NT2/D1 (cell line): Measurements from ENCODE around the gene ZNF273.

ENCODE experiments used
- SUZ12 ChIP-seq: IDR thresholded peaks from 2 replicates; pipeline ENCODE4 v1.6.1; 2011; ENCODE audit not compliant: insufficient read length, insufficient read depth; ENCODE audit errors: extremely low read depth
- YY1 ChIP-seq: IDR thresholded peaks from 2 replicates; pipeline ENCODE4 v1.6.1; 2011; ENCODE audit not compliant: insufficient read length, insufficient read depth
- ZNF274 ChIP-seq: IDR thresholded peaks from 2 replicates; pipeline ENCODE4 v1.6.1; 2011; ENCODE audit warnings: mild to moderate bottlenecking, low read depth, low read length

DNA sequence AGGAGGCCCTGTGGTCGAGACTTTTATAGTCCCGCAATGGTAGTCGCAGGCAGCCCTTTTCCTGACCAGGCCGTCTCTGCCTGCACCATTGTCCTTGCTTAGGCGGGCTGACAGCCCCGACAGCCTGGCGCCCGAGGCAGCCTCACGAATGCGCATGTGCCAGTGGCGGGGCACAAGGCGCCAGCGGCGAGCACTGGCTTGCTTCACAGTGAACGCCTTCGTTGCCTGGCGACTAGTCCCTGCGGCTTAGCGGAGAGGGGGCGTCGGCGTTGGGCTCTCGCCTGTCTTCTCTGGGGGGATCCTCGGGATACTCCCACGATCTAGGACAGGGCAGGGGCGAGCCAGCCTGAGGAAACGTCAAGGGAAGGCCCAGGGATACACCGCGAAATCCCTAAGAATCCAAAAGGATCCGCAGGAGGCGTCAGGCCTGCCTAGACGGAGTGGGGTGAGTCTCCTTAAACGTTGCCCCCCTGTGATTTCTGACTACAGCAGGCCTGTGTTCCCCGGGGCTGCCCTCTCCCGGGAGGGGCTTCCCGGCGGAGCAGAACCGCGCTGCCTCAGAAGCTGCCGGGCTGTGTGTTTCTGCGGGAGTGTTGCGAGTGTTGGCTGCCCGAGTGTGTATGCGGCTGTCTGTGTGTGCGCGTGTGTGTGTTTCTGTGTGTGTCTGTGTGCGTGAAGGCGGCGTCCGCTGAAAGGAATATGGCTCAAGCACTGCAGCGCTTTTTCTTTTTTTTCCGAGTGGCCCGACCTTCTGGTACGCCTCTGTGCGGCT, 20.5 kb upstream of the ZNF273 start:
- TF ChIP-seq YY1 (no peak), SUZ12 (no peak), ZNF274 (no peak)
